NCI-H460 (cell line): ENCODE results near the gene ABCA6. TPM values are rescaled to one million over a fixed set of nuclear protein-coding genes. Genes with fewer than 3 reads are reported as not detected.

Experiments
- DNase-seq: peaks from one replicate; pipeline ENCODE4 v3.0.0-alpha.2; 2016; ENCODE audit warnings: low read depth; ENCODE audit errors: extremely low read depth
- total RNA-seq: library from RNA; depleted of rRNA; stranded (reverse); fragments of >200 nt; shearing (Covaris generic); gene quantifications from 2 replicates; pipeline ENCODE4 v1.2.3, GENCODE V29; 2014

ABCA6 gene
- total RNA-seq, 1 experiment from 2014 or later: 0.30 TPM

DNA sequence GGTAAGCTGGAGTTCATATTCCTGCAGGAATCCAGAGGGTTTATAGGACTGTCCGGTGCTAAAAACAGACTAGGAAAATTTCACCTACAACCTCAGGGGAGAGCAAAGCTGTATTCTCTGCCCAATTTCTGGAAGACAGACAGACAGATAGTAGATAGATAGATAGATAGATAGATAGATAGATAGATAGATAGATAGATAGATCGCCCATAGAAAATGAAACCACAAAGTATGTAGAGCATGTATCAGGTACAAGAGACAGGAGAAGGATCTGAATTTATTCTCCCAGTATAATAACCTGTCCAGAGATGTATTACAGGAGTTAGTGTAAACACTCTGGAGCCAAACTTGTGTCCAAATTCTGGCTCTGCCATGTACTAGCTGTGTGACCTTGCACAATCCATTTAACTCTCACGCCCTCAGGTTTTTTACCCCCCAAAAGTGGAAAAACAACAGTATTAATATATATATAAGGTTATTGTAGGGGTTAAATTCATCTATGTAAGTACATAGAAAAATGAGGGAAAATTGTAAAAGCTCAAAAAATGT is 2.1 kb upstream of the ABCA6 start:
- no peak for DNase-seq

DNA sequence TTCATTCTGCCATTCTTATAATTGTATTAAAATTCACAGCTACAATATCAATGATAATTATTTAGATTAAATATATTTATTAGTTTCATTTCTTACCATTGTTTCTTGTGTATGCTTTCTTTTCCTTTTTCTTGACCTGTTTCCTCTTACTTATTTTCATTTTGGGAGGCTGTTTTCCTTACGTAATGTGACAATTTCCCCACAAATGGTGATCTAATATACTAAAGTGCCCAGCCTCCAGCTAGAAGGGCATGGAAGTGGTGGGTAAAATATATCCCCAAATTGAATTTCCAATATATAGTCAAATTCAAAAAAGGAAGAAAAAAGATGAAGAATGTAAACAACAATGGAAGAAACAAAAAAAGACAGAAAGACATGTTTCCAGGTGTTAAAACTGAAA is 1.5 kb upstream of the ABCA6 start:
- DNase-seq: no peak

DNA sequence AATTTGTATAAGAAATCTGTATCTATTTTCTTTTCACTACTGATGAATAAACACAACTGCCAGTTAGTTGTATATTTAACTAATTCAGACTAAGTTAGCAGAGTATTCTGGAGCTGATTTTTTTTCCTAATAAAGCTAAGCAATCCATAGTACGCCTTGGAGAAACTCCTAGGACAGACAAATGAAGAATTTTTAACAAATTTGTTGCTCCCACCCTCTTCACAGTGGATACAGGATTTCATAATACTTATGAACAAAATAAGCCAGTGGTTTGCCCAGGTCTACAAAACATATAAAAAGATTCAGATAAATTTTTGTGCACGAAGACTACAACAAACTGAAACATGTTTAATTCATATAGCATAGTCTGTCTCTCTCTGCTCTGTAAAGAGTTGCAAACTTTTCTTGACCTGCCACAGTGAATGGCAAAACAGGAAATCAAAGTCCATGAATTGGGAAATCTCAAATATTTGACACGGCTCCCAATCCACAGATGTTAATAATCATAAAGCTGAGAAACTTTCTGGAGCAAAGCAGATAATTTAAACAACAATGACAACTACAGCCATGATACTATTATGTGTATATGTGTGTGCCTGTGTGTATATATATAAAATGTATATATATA is 594 bp upstream of the ABCA6 start:
- DNase-seq: no peak

DNA sequence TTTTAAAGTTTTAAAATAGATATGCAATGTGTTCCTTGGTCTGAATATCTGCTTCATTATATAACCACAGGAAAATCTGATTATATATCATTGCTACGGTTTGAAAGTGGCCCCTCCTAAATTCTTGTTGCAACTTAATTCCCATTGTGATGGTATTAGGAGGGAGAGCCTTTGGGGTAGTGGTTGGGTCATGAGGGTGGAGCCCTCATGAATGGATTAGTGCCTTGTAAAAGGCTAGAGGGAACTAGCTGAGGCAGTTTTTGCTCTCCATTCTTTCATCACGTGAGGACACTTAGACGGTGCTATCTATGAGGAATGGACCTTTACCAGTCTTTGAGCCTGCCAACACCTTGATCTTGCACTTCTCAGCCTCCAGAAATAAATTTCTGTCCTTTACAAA is 7.6 kb downstream of the ABCA6 start:
- no peak for DNase-seq

DNA sequence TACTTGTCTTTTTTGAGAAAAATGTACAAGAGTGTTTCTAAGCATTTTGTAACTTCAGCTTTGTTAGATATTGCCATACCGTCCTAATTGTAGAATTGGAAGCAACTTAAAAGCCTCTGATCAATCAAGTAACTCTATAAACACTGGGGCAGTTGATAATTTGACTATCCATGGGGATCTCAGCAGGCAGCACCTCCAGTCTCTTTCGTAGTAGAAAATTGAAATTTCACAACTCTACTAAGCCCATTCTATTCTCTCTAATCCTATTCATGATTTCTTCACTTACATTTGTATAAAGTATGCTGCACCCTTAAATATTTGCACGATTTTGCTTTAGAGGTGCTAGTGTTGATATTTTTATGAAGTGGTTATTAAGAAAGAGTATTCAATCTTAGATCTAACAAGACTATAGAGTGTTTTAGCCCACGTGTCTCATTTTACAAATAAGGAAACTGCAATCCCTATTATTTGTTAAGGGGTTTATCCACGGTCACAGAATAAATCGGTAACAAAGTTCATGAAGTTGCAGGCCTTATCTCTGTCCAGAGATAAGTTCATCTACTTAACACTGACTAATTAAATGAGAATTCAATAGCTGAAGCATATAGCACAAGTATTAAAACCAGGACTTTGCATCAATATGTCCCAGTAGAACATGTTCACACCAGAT is 10.9 kb downstream of the ABCA6 start:
- DNase-seq: no peak

DNA sequence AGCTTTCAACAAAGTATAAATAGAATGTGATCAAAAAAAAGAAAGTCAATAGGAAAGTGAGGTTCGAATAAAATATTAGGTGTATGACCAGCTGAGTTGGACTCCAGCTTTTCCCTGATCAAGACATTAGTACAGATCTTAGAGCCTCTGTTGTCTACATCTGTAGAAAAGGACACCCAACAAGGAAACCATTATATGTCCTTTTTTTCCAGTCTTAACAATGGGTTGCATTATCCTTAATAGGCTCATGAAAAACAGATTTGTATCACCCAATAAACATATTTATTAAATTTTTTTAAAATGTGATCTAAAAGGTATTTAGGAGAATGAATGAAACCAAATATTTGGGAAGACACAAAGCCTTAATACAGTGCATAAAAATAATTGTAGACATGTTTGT is 18.1 kb downstream of the ABCA6 start:
- DNase-seq: no peak

DNA sequence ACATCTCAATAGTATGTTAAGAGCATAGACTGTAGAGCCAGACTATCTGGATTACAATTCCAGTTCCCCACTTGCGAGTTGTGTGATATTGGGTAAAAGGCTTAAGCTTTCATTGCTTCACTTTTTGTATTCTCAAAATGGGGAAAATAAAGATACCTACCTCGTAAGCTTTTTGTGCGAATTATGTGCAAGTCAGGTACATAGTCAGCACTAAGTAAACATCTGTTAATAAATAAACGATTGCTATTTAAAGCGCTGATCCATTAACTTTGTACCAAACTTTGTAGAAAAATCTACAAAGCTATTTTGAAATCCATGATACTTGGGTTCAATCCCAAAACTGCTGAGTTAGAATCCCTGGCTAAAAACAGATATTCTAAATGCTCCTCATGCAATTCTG is 19.6 kb downstream of the ABCA6 start:
- DNase-seq: no peak

DNA sequence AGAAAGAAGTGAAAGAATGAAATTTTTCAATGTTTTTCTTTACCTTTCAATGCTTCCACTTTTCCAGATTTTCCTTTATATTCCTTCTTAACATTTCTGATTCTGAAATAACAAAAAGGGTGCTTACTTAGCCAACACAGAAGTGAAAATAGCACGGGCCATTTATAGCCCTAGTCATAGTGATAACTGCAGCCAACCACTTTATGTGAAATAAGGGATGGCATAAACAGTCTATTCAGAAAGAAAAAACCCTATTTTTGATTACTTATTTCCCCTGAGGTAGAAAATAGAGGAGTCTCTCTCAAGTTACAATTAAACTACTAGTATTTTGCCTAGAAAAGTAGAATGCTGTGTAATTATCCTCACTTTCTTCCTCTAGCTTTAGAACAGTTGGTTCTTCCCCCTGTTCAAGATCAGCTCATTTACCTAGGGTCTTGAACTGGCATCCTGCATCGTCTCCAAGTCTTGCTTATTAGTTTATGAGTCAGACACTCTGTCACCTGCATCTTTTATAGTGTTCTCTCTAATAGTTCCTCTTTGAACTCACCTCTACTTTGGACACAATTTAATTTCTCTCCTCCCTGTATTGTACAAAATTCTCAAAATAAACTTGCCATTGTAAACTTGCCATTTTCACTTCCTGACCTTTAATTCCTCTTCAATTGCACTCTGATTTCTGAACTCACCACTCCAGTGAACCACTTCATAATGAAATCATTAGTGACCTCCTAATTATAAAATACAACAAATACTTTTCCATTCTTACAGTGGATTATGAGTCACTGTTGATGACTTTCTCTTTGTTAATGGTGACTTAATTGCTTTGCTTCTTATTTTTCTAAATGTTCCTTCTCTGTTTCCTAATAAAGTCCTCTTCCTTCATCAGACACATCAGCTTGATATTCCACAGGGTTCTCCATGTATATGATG is 23.6 kb downstream of the ABCA6 start:
- no peak for DNase-seq

DNA sequence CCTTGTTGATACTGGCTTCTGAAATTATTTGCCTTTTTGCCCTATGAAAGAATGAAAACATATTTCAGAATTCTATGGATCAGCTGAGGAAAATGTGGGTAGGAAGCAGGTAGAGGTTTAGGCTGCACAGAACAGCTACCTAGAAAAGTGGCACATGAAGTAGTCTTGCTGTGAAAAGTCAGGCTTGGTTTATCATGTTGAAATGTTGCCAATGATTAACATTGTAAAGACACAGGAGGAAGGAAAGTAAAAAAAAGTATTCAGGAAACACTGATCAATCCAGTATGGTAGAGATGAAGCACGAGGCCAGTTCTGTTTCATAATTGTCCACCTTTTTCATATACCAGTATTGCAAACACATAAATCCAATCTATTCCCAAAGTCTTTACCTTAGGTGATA is 29.9 kb downstream of the ABCA6 start:
- no peak for DNase-seq

DNA sequence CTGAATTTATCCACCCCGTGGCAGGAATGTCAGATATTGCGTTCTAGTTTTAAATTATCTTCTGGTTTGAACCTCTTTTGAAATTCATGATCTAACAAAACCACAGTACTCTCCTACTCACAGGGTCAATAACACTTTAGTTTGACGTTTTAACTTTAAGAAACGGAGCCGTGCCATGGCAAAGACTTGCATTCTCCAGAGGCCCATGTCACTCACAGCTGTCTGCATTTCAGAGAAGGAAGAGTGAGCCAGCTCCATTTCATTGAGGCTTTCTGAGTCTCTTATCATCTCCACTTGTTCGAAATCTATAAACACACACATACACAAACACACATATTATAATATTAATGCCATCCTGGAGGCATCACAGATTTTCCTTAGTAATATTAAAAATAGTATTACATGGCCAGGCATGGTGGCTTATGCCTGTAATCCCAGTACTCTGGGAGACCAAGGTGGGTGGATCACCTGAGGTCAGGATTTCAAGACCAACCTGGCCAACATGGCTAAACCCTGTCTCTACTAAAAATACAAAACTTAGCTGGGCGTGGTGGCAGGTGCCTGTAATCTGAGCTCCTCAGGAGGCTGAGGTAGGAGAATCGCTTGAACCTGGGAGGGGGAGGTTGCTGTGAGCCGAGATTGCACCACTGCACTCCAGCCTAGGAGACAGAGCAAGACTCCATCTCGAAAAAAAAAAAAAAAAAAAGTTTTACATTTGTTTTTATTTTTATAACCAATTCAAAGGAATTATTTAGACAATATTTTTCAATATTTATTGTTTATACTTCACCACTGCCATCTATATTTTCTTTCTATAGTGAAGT is 35.6 kb downstream of the ABCA6 start:
- no peak for DNase-seq

DNA sequence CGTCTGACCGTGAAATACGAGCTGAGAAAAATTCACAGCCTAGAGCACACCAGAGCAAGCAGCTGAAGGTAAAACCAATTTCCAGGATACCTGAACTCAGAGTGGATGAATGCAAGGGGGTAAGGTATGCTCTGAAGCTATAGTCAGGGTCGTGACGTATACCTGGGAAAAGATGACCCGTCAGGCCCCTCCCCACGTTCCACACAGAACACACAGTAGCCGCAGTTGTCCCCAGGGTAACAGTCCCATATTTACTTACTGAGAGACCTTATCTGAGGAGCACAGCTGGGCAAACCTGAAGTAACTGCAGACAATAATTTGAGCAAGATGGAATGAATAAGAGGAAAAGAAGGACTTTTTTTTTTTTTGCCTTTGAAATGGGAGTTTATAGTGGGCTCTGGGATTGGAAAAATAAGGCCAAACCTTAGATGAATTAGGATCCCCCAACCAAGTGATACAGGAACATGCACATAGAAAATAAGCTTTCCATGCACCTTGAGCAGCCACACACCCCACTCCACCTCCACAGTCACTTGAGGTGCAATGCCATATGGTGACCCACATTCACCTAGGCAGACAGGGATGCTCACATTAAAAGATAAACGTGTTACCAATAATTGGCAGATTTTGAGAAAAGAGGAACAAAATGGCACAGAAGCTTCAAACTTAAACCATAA is 38.0 kb downstream of the ABCA6 start:
- no peak for DNase-seq

DNA sequence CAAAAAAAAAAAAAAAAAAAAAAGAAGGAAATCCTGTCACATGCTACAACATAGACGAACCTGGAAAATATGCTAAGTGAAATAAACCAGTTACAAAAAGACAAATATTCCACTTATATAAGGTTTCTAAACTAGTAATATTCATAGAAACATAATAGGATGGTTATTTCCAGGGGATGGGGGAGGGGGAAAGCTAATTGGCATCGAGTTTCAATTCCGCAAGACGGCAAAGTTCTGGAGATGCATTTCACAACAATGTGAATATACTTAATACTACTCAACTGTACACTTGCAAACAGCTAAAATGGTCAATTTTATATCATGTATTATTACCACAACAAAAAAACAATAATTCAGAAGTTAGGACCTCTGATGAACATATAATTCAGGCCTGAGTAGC is 43.1 kb downstream of the ABCA6 start:
- DNase-seq: no peak

DNA sequence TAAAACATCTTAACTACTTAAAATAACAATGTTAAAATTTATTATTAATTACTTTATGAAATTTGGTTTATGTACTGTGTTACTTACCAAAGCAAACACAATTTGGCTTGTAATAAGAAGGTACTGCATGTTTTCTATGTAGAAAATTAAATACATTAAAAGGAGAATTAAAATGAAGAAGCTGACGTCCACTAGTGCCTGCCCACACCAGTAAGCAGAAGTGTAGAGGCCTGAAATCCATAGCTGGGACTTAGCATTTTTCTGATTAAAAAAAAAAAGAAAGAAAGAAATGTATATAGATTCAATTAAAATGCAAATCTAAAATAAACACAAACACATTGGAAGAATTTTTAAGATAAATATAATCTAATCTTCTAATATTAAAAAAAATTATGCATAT is 45.2 kb downstream of the ABCA6 start:
- no peak for DNase-seq

DNA sequence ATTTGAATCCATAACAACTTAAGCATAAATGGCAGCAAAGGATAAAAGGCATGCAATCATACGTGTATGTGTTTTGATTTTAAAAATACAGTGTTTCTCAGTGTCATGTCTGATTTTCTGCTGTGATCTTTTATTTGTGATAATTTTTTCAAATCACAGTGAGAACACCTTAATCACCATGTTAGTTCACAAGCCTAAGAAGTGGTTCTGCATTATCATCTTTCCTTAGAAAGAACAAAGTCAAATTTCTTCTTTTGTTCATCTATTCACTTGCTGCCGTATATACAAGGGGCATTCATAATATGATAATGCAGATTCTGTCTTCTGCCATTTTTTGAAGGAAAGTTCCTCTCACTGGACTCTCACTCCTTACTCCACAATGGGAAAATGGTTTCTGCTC is 47.7 kb downstream of the ABCA6 start:
- no peak for DNase-seq

DNA sequence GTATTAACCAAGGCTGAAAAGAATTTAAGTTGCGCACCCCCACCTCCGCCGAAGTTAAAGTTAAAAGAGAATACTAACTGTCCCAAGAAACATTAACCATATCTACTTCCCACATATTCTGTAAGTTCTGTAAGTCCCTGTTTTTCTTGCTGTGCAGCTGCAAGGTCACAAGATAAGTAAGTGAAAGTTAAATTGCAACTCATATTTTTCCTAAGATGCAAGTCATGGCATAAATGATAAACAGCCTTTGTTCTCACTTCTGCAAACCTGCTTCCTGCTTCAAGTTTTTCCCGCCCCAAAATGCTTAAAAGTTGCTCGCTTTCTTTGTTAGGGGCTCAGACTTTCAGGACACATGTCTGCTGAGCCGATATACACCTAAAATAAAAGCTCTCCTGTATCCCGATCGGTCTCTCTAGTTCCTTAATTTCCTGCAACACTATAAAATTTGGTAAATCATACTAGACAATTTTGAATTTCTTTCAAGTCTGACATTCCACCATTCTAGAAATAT is 48.4 kb downstream of the ABCA6 start:
- no peak for DNase-seq

DNA sequence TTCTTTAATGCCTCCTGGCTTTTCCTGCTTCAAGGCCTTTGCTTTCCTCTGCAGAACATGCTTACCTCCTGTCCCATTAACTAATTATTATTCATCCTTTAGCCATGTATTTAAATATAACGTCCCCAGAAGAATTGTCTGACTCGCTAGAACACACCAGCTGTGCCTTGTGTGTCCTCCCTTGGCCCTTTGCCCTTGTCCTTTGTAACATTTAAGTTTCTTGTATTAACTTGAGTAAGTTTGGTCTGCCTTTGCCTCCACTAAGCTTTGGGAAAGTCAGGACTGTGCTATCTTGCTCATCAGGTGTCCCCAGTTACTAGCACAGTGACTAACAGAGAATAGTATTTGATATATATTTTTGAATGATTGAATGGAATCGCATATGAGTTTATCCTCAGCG is 51.3 kb downstream of the ABCA6 start:
- DNase-seq: no peak

DNA sequence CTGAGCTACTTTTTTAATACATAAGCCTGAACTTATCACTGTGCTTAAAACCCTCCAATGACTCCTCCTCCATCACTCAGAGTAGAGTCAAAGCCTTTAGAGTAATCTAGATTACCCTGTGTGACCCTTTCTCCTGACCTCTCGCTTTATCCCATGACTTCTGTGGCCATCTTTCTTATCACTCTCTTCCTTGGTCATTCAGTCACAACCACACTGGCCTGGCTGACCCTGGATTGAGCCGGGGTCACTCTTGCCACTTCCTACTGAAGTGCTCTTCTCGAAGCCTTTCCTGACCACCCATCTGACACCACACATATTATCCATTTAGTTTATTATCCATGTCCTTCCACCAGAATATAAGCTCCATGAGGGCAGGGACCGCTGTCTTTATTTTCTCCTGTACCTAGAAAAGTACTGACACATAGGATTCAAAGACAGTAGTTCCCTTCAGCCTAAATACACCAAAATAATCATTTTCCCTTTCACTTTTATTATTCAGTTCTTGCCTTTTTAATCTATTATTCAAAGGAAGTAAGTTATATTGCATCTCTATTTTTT is 53.0 kb downstream of the ABCA6 start:
- no peak for DNase-seq

DNA sequence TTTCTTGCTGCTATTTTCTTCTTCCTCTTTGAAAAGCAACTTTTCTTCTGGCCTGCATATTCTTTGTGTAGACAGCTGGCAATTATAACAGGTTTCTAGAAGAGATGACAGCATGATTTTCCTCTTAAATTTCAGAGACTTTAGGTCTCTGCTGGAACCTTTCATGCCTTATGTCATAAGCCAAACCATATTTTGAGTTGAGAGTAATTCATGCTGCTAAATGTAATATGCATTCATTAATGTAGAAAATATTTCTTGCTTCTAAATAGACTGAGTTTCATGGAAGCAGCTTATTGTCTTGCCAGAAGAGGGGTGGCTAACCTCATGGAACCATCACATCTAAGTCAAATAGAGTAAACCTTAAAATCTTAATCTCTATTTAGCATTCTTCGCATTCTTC is 55.1 kb downstream of the ABCA6 start:
- no peak for DNase-seq

DNA sequence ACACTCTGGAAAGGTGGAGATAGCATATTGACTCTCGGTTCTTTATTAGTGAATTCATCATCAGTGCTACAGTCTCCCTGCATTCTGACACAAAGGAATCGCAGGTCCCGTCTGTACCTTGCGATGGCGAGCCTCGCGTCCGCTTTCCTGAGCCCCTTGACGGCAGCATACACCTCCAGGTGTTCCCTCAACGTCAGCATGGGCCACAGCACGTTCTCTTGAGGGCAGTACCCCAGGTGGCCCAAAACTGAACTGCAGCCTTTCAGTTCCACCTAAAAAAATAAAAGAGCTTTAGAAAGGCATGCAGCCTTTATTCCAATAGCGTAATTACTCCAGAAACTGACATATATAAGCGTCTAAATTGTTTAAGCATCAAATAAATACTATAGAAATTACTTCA is 56.8 kb downstream of the ABCA6 start:
- no peak for DNase-seq

DNA sequence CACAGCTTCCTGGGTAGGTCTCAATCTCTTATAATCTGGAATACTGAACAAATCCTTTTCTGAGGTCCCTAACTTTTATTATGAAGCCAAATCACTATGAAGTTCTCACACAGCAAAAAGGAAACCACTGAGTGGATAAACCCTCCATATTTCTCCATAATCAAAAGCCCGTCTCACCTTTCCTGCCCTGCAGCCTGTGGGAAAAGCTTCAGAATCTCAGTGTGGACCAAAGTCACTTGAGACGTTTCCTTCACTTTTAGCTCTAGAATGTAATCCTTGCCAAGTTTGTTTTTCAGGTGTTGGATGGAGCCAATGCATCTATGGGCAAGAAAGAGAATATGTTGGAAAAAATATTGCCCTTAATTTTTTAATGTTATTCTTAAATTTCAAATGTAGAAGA is 59.0 kb downstream of the ABCA6 start:
- DNase-seq: no peak
